GM18517 (cell line): Measurements from ENCODE around the gene C12orf60.

Experiments
- ATAC-seq: cut with Tn5 transposase; IDR thresholded peaks from one replicate; pipeline ENCODE4 v1.9.1; 2021; ENCODE audit warnings: mild to moderate bottlenecking, moderate library complexity; ENCODE audit not compliant: unreplicated experiment

C12orf60 gene

GRCh38 chr12:14833952-14834351 is 30.5 kb downstream of the C12orf60 start:
- no peak for ATAC-seq

GRCh38 chr12:14834509-14834908 is 31.0 kb downstream of the C12orf60 start:
- ATAC-seq: no peak

GRCh38 chr12:14836336-14837210 is 33.1 kb downstream of the C12orf60 start:
- no peak for ATAC-seq

GRCh38 chr12:14839262-14839661 is 35.8 kb downstream of the C12orf60 start:
- ATAC-seq: no peak

- no peak for ATAC-seq
Observed at GRCh38 chr12:14840616-14841015, 37.1 kb downstream of the C12orf60 start.

- ATAC-seq: no peak
Observed at GRCh38 chr12:14841761-14842160, 38.3 kb downstream of the C12orf60 start.

GRCh38 chr12:14842315-14842714 is 38.8 kb downstream of the C12orf60 start:
- no peak for ATAC-seq

GRCh38 chr12:14843425-14843887 is 40.0 kb downstream of the C12orf60 start, which contains the start of gene ART4:
Gene ART4, minus strand, starts transcription at chr12:14843526. Its CDS starts 413 bp downstream, at chr12:14843113.
- no peak for ATAC-seq

GRCh38 chr12:14844401-14844800 is 40.9 kb downstream of the C12orf60 start:
- no peak for ATAC-seq

- ATAC-seq: no peak
Observed at GRCh38 chr12:14845350-14845750, 41.9 kb downstream of the C12orf60 start.

- ATAC-seq: no peak
Observed at GRCh38 chr12:14846042-14846587, 42.6 kb downstream of the C12orf60 start.

GRCh38 chr12:14846876-14847580 is 43.6 kb downstream of the C12orf60 start:
- no peak for ATAC-seq

- ATAC-seq: no peak
Observed at GRCh38 chr12:14849661-14850060, 46.2 kb downstream of the C12orf60 start.

- peak; percentile 58 for ATAC-seq
Observed at GRCh38 chr12:14850929-14851663, 47.6 kb downstream of the C12orf60 start.

GRCh38 chr12:14852880-14853279 is 49.4 kb downstream of the C12orf60 start:
- ATAC-seq: no peak

GRCh38 chr12:14853961-14854360 is 50.5 kb downstream of the C12orf60 start:
- ATAC-seq: no peak

- ATAC-seq: no peak
Observed at GRCh38 chr12:14854586-14855183, 51.2 kb downstream of the C12orf60 start.

GRCh38 chr12:14858513-14858912 is 55.0 kb downstream of the C12orf60 start:
- no peak for ATAC-seq

- ATAC-seq: no peak
Observed at GRCh38 chr12:14860490-14860889, 57.0 kb downstream of the C12orf60 start.

- ATAC-seq: no peak
Observed at GRCh38 chr12:14868916-14869506, 65.5 kb downstream of the C12orf60 start.
